Mesendoderm (in vitro differentiated cells): ENCODE measurements around the gene DPCD.

Source experiments
- DNase-seq: peaks from one replicate; pipeline ENCODE4 v3.0.0; 2013
- H2AK5ac ChIP-seq: 2 replicates; pipeline ENCODE4 v1.6.1; 2013; ENCODE audit warnings: low read length, inconsistent platforms
- H2BK120ac ChIP-seq: 2 replicates; pipeline ENCODE4 v1.6.1; 2013; ENCODE audit warnings: low read depth, mild to moderate bottlenecking, low read length, moderate library complexity, mixed read lengths
- H2BK15ac ChIP-seq: replicated peaks from 2 replicates; pipeline ENCODE4 v1.6.1; 2013; ENCODE audit warnings: low read depth, mild to moderate bottlenecking, moderate library complexity
- H2BK5ac ChIP-seq: 2 replicates; pipeline ENCODE4 v1.6.1; 2013; ENCODE audit warnings: low read length, inconsistent platforms
- H3K18ac ChIP-seq: 2 replicates; pipeline ENCODE4 v1.6.1; 2013; ENCODE audit warnings: mild to moderate bottlenecking, low read length, mixed read lengths
- H3K23ac ChIP-seq: one replicate; pipeline ENCODE4 v1.6.1; 2013; ENCODE audit warnings: low read length
- H3K27ac ChIP-seq: 2 replicates; pipeline ENCODE4 v1.5.1; 2013; ENCODE audit warnings: low read depth, mild to moderate bottlenecking, inconsistent platforms, low read length, moderate library complexity
- H3K27me3 ChIP-seq: 2 replicates; pipeline ENCODE4 v1.6.1; 2013; ENCODE audit warnings: low read length, control low read depth, mild to moderate bottlenecking, inconsistent platforms; ENCODE audit not compliant: insufficient read depth, poor library complexity
- H3K36me3 ChIP-seq: 2 replicates; pipeline ENCODE4 v1.6.1; 2013; ENCODE audit warnings: low read length, inconsistent platforms; ENCODE audit not compliant: control insufficient read depth, insufficient read depth
- H3K4ac ChIP-seq: one replicate; pipeline ENCODE4 v1.6.1; 2013; ENCODE audit warnings: low read depth, mild to moderate bottlenecking, low read length, moderate library complexity
- H3K4me1 ChIP-seq: 2 replicates; pipeline ENCODE4 v1.6.1; 2013; ENCODE audit warnings: low read depth, low read length, inconsistent platforms; ENCODE audit not compliant: control insufficient read depth
- H3K4me2 ChIP-seq: 2 replicates; pipeline ENCODE4 v1.6.1; 2013; ENCODE audit warnings: low read length
- H3K4me3 ChIP-seq: 2 replicates; pipeline ENCODE4 v1.5.1; 2013; ENCODE audit warnings: mild to moderate bottlenecking, low read length
- H3K56ac ChIP-seq: one replicate; pipeline ENCODE4 v1.6.1; 2013; ENCODE audit warnings: low read length
- H3K79me1 ChIP-seq: 2 replicates; pipeline ENCODE4 v1.6.1; 2013; ENCODE audit warnings: low read length, inconsistent platforms
- H3K79me2 ChIP-seq: 2 replicates; pipeline ENCODE4 v1.6.1; 2013; ENCODE audit warnings: mild to moderate bottlenecking, low read length; ENCODE audit not compliant: control insufficient read depth, insufficient read depth
- H3K9ac ChIP-seq: 2 replicates; pipeline ENCODE4 v1.6.1; 2013; ENCODE audit warnings: low read length, inconsistent platforms
- H4K5ac ChIP-seq: one replicate; pipeline ENCODE4 v1.6.1; 2013; ENCODE audit warnings: low read length
- H4K8ac ChIP-seq: one replicate; pipeline ENCODE4 v1.6.1; 2013; ENCODE audit warnings: low read depth, mild to moderate bottlenecking, control low read depth, low read length, moderate library complexity
- WGBS: extraction: QIAGEN DNeasy Blood & Tissue Kit; methylation state at CpG from one replicate; pipeline ENCODE4 v1.1.7; 2013; ENCODE audit warnings: low lambda C conversion rate, missing lambda C conversion rate; ENCODE audit not compliant: insufficient coverage; ENCODE audit errors: extremely low coverage; 5-methylcytosine and 5-hydroxymethylcytosine counted together

Gene DPCD

DNA sequence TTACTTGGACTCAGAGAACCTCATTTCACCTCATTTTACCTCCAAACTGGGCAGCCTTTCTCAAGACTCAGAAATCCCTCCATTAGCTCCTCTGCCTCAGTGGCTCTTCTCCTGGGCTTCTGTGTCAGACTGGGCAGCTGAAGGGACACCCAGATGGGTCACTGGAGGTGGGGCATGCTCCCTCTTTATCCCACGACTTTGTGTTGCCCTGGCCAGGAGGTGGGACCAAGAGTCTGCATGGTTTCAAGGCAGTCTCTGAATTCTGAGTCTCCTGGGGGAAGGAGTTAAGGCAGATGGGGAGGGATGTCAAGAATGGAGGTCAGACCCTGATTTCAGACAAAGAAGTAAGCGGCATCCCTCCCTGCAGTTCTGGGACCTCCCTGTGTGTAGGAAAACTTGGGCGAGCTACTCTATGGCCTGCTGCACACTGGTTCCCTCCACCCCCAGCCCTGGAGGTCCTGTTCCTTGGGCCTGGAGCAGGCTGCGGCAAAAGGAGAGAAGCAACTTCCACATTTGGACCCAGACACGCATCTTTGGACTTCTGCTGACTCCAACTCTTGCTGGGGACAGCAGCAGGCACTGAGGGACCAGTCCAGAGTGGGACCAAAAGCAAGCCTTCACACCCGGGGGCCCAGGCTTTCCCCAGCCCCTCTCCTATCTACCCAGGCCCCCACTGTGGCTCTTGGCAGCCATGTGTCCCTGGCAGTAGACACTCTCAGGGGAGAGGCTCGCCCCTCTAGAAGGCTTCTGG, 10.8 kb upstream of the DPCD start:
- Histone ChIP-seq H3K23ac (no peak overlapping the region), H3K36me3 (no peaks in the 10 kb centered on the region), H2BK5ac (no peak overlapping the region), H3K4me3 (no peak overlapping the region), H2BK120ac (no peak overlapping the region), H3K4ac (no peak overlapping the region), H3K27ac (no peak overlapping the region), H4K5ac (no peak overlapping the region), H2AK5ac (no peak overlapping the region), H3K4me2 (no peak overlapping the region), H3K79me1 (no peaks in the 10 kb centered on the region), H3K56ac (no peak overlapping the region), H3K18ac (no peak overlapping the region), H3K79me2 (no peaks in the 10 kb centered on the region), H4K8ac (no peak overlapping the region), H2BK15ac (no peak overlapping the region), H3K27me3 (no peaks in the 10 kb centered on the region), H3K4me1 (no peaks in the 10 kb centered on the region), H3K9ac (no peak overlapping the region)
- no CpG with 5 or more reads among the region's 7 CpGs for WGBS
- no peak for DNase-seq

DNA sequence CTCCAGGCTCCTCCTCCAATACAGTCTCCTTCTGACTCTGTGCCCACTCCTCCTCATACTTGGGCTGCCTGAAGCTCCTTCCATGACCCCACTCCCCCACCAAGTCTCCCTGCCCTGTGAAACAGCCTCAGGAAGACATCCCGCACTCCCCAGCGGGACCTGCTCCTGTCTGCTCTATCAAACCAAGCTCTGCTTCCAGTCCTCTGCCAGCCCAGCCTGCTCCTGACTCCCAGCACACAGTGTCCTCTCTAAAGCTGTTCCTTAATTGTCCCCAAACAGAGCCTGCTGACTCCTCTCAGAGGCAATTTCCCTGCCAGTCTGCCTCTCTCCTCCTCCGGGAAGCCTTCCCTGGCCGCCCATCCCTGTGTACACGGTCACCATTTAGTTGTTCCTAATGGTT, 9.9 kb upstream of the DPCD start:
- no peak overlapping the region for H2AK5ac ChIP-seq
- H4K5ac ChIP-seq, result no peak overlapping the region
- peaks cover 3% of the 10 kb centered on the region for H3K36me3 ChIP-seq
- no peak overlapping the region for H3K4me3 ChIP-seq
- H2BK5ac ChIP-seq, result no peak overlapping the region
- DNase-seq, result no peak
- H3K79me2 ChIP-seq, result no peaks in the 10 kb centered on the region
- no peaks in the 10 kb centered on the region for H3K79me1 ChIP-seq
- no CpG with 5 or more reads among the region's 5 CpGs for WGBS
- H4K8ac ChIP-seq, result no peak overlapping the region
- H3K4me2 ChIP-seq, result no peak overlapping the region
- no peak overlapping the region for H3K18ac ChIP-seq
- no peak overlapping the region for H3K9ac ChIP-seq
- H3K23ac ChIP-seq, result no peak overlapping the region
- no peak overlapping the region for H3K56ac ChIP-seq
- no peaks in the 10 kb centered on the region for H3K27me3 ChIP-seq
- H2BK15ac ChIP-seq, result no peak overlapping the region
- H3K4me1 ChIP-seq, result no peaks in the 10 kb centered on the region
- no peak overlapping the region for H3K4ac ChIP-seq
- no peak overlapping the region for H3K27ac ChIP-seq
- no peak overlapping the region for H2BK120ac ChIP-seq

DNA sequence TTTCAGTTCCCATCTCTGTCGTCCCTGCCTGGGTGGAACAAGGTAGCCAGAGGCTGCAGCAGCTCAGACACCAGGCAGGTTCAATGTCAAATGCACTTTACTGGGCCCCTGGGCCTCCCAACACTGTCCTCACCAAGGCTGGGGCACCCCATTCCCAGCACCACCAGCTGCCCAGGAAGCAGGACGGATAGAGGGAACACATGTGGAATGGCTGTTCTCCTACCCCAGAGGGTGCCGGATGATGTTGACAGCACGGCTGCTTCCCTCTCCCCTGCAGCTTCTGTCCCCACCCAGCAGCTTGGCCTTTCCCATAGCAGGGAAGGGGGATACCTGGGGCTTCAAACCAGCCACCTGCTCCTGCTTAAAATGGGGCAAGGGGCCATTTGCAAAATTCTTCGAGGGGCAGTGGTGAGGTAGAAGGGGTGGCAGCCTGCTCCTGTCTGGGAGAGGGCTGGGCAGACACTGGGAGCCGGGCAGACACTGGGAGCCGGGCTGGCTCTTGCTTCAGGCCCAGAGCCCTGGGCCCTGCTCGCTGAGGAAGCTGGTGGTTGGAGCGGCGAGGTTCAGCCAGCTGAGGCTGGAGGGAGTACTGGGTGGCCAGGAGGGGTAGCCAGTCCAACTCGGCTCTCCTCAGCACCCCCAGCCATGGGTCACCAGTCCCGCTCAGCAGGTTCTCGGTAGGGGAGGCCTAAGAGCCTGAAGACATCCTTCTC, 9.2 kb upstream of the DPCD start:
- H3K56ac ChIP-seq, result no peak overlapping the region
- no peak overlapping the region for H3K18ac ChIP-seq
- H3K36me3 ChIP-seq, result peaks cover 3% of the 10 kb centered on the region
- H2BK15ac ChIP-seq, result no peak overlapping the region
- H4K5ac ChIP-seq, result no peak overlapping the region
- H3K23ac ChIP-seq, result no peak overlapping the region
- H3K79me2 ChIP-seq, result no peaks in the 10 kb centered on the region
- no peak overlapping the region for H3K9ac ChIP-seq
- H3K27ac ChIP-seq, result no peak overlapping the region
- no peak overlapping the region for H4K8ac ChIP-seq
- no peak overlapping the region for H2BK120ac ChIP-seq
- no CpG with 5 or more reads among the region's 13 CpGs for WGBS
- no peak for DNase-seq
- H3K4me3 ChIP-seq, result no peak overlapping the region
- H3K4ac ChIP-seq, result no peak overlapping the region
- no peaks in the 10 kb centered on the region for H3K79me1 ChIP-seq
- H3K4me1 ChIP-seq, result no peaks in the 10 kb centered on the region
- no peak overlapping the region for H2AK5ac ChIP-seq
- no peak overlapping the region for H3K4me2 ChIP-seq
- H3K27me3 ChIP-seq, result no peaks in the 10 kb centered on the region
- H2BK5ac ChIP-seq, result no peak overlapping the region

DNA sequence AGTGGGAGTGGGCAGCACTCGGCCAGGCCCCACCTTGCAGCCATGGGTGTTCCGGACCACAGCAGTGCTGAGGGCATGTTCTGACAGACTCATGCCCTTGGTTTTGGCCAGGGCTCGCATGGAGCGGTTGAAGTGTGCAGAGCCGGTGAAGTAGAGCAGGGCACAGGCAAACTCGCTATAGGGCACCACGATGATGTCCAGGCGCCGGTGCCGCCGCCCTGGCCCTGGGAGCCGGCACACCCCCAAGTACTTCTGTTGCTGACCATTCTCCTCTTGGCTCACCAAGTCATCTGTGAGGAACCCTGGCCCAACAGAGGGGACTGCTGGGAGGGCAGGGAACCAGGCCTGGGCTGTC, 8.6 kb upstream of the DPCD start:
- Histone ChIP-seq H3K56ac (no peak overlapping the region), H3K79me1 (no peaks in the 10 kb centered on the region), H3K79me2 (no peaks in the 10 kb centered on the region), H2BK5ac (no peak overlapping the region), H3K36me3 (peaks cover 3% of the 10 kb centered on the region), H3K27ac (no peak overlapping the region), H2BK120ac (no peak overlapping the region), H2BK15ac (no peak overlapping the region), H3K18ac (no peak overlapping the region), H3K4me1 (no peaks in the 10 kb centered on the region), H3K23ac (no peak overlapping the region), H3K4me3 (no peak overlapping the region), H4K5ac (no peak overlapping the region), H3K4me2 (no peak overlapping the region), H3K27me3 (no peaks in the 10 kb centered on the region), H2AK5ac (no peak overlapping the region), H4K8ac (no peak overlapping the region), H3K9ac (no peak overlapping the region), H3K4ac (no peak overlapping the region)
- no CpG with 5 or more reads among the region's 12 CpGs for WGBS
- no peak for DNase-seq

DNA sequence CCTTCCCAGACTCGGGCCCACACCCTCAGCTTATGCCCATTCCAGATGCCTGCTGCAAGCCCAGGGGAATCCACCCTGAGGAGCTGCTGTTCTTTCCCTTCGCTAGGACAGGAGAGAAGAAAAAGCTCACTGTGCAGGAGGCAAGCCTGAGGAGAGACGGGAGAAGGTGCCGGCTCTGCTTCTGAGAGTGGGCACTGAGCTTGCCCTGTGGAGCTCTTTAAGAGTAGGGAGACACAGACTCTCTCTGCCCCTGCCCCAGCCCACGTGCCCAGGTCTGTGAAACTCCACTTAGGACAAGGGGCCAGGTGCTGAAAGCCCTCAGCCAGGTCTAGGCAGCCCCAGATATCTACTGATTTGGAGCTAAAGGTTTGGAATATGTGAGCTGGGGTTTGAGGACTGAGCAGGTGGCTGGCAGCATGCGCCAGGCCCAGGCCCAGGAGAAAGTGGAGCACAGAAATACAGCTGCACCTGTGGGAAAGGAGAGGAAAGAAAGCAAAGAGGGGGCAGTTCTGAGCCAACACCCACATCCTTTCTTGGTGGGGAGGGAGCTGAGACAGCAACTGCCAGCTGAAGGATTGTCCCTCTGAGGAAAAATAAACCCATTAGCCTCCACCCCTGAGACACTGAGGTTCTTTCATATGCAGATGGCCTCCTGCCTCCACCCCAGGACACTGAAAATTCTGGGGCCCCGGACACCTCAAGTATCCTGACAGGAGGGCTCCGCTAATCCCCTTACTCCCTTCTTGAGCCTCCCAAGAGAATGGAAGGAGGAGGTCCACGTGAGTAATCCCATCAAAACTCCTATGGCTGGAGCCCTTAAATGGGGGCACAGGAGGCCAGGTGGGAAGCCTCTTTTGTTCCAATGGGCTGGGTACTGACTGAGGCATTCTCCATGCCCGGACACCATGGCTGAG, 7.4 kb upstream of the DPCD start:
- no peak overlapping the region for H3K18ac ChIP-seq

More for the DNA sequence above, 7.4 kb upstream of the DPCD start:
- Histone ChIP-seq H3K27me3 (no peaks in the 10 kb centered on the region), H3K4me3 (no peak overlapping the region), H3K4me2 (no peak overlapping the region), H4K8ac (no peak overlapping the region), H3K4ac (no peak overlapping the region), H4K5ac (no peak overlapping the region), H2BK15ac (no peak overlapping the region), H3K36me3 (peaks cover 3% of the 10 kb centered on the region), H3K27ac (no peak overlapping the region), H3K23ac (no peak overlapping the region), H2BK5ac (no peak overlapping the region), H3K56ac (no peak overlapping the region), H2BK120ac (no peak overlapping the region), H3K79me2 (no peaks in the 10 kb centered on the region), H3K4me1 (no peaks in the 10 kb centered on the region), H3K79me1 (no peaks in the 10 kb centered on the region), H2AK5ac (no peak overlapping the region), H3K9ac (no peak overlapping the region)
- no CpG with 5 or more reads among the region's 10 CpGs for WGBS
- no peak for DNase-seq
